Activated CD8-positive, alpha-beta T cell treated with anti-CD3 and anti-CD28 coated beads for 36 hours (primary cell): ENCODE data around the gene SLC26A6. TPM values are rescaled to one million over a fixed set of nuclear protein-coding genes. Genes with fewer than 3 reads are reported as not detected.

ENCODE experiments used
- ATAC-seq: fragments of 200-7000 bp; cut with Tn5 transposase; one replicate; pipeline ENCODE4 v1.10.0; 2021; ENCODE audit warnings: mild to moderate bottlenecking, moderate library complexity
- CTCF ChIA-PET: fragments of 350-600 bp; sonication (Branson Sonifier 250); formaldehyde crosslinking; loops from one replicate; lab custom pipeline; 2021; ENCODE audit warnings: antibody characterized with exemption; lab: Charles Lee
- POLR2A ChIA-PET: fragments of 350-600 bp; sonication (Branson Sonifier 250); formaldehyde crosslinking; loops from one replicate; lab custom pipeline; 2021; ENCODE audit warnings: antibody characterized with exemption; lab: Charles Lee
- DNase-seq: peaks from one replicate; pipeline ENCODE4 v3.0.0-alpha.2; 2020
- H3K27ac Mint-ChIP-seq: one replicate; pipeline ENCODE4 v1.8.0; 2021; ENCODE audit warnings: mild to moderate bottlenecking, mixed read lengths
- H3K27me3 Mint-ChIP-seq: one replicate; pipeline ENCODE4 v1.8.0; 2021; ENCODE audit warnings: mixed read lengths
- H3K36me3 Mint-ChIP-seq: one replicate; pipeline ENCODE4 v1.8.0; 2021; ENCODE audit warnings: low read depth, mixed read lengths
- H3K4me1 Mint-ChIP-seq: one replicate; pipeline ENCODE4 v1.8.0; 2021; ENCODE audit warnings: low read depth, mixed read lengths
- H3K4me3 Mint-ChIP-seq: one replicate; pipeline ENCODE4 v1.8.0; 2021; ENCODE audit warnings: mild to moderate bottlenecking, moderate library complexity, mixed read lengths
- H3K9me3 Mint-ChIP-seq: one replicate; pipeline ENCODE4 v1.8.0; 2021; ENCODE audit warnings: mixed read lengths
- CTCF ChIP-seq: fragments of 200-600 bp; IDR thresholded peaks from one replicate; pipeline ENCODE4 v1.8.0; 2022; ENCODE audit warnings: antibody characterized with exemption, mild to moderate bottlenecking
- intact Hi-C: fragments of 100-400 bp; cut with micrococcal nuclease; formaldehyde crosslinking; loops from one replicate; pipeline ENCODE4 v1.10.0; 2022
- total RNA-seq, 2 experiments: library from RNA; stranded (reverse); gene quantifications; one replicate each; pipeline ENCODE4 v1.2.3, GENCODE V29; 2021

SLC26A6 gene
- total RNA-seq, 2 experiments from 2014 or later = 41.3 to 45.0 TPM

DNA sequence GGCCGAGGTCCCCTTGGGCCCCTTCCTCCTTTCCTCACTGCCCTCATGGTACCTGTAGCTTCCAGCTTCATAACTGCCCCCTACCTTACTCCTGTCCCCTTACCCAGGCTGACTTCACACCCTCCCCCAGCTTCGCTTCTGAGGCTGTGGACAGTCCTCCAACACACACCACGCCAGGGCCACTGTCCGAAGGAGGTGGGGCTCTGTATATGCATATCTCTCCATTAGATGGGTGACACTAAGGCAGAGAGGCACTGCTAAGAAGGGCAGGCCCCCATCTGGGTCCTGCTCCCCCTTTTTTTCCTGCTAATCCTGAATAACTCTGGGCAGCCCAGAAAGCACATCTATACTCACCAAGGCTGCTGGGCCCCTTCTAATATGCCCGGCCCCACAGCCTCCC, 39.1 kb downstream of the SLC26A6 start:
- intact Hi-C loops = no loop called here
- Mint-ChIP-seq H3K4me3 (no peak overlapping the region), H3K27ac (no peak overlapping the region), H3K9me3 (no peaks in the 10 kb centered on the region), H3K4me1 (peaks cover 5% of the 10 kb centered on the region), H3K27me3 (peaks cover 12% of the 10 kb centered on the region), H3K36me3 (peaks cover 11% of the 10 kb centered on the region)
- ChIA-PET CTCF (interaction anchor here (1.5 kb wide), 1 partner anchor 39 kb away, joined by 3 read pairs; the partner anchor contains the start of gene SLC26A6), POLR2A (interaction anchor here (1.0 kb wide), 1 partner anchor 14 kb away, joined by 3 read pairs; no protein-coding TSS in a partner anchor)
- ATAC-seq (no peak), DNase-seq (no peak)
- TF ChIP-seq CTCF = no peak

DNA sequence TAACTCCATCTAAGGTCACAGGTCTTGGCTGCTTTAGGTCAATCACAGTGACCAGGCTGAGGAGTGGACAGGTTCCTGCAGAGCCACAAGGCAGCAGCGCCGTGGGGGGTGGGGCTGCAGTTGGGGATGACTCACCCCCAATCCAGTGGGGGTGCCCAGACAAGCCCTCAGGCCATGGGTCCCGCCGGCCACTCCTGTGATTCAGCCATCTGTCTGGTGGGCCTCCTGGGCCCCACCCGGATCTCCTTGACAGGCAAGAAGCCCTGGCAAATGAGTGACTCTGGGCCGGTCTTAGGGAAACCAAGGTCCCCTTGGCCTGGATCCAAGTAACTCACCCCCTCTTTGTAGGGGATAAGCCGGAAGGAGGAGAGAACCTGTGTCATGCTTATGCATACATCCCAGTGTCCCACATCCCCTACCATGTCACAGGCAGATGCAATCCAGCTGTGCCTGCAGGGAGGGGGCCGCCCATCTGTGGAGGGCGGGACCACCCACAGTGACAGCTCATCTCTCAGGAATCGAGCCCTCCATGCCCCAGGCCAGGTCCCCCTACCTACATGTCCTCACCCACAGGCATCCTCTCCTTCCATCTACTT, 39.6 kb downstream of the SLC26A6 start:
- ChIA-PET CTCF (interaction anchor here (1.4 kb wide), 1 partner anchor 40 kb away, joined by 4 read pairs; the partner anchor contains the start of gene SLC26A6), POLR2A (no interaction called here)
- Mint-ChIP-seq H3K27ac (no peak overlapping the region), H3K4me3 (no peak overlapping the region), H3K4me1 (peaks cover 5% of the 10 kb centered on the region), H3K9me3 (no peaks in the 10 kb centered on the region), H3K27me3 (peaks cover 16% of the 10 kb centered on the region), H3K36me3 (peaks cover 7% of the 10 kb centered on the region)
- peak; percentile 21 for ATAC-seq
- intact Hi-C loops = no loop called here
- peak; percentile 34 for DNase-seq
- TF ChIP-seq CTCF = no peak

- intact Hi-C loops = no loop called here
- peaks cover 6% of the 10 kb centered on the region for H3K36me3 Mint-ChIP-seq
- H3K4me1 Mint-ChIP-seq = peaks cover 5% of the 10 kb centered on the region
- no peak within 1 kb of the TSS for H3K27ac Mint-ChIP-seq
- ATAC-seq (peak; percentile 28), DNase-seq (peak; percentile 39)
- no peak within 1 kb of the TSS for H3K4me3 Mint-ChIP-seq
- POLR2A ChIA-PET = no interaction called here
- CTCF ChIA-PET = interaction anchor here (1.4 kb wide), 1 partner anchor 40 kb away, joined by 4 read pairs; the partner anchor contains the start of gene SLC26A6
- TF ChIP-seq CTCF = no peak
- no peaks in the 10 kb centered on the region for H3K9me3 Mint-ChIP-seq
- peaks cover 16% of the 10 kb centered on the region for H3K27me3 Mint-ChIP-seq
These were observed 40.2 kb downstream of the SLC26A6 start, which contains the start of gene COL7A1 for GRCh38 chr3:48595075-48595525. Gene COL7A1, minus strand, starts transcription at chr3:48595329. Its CDS starts 170 bp downstream, at chr3:48595159.

DNA sequence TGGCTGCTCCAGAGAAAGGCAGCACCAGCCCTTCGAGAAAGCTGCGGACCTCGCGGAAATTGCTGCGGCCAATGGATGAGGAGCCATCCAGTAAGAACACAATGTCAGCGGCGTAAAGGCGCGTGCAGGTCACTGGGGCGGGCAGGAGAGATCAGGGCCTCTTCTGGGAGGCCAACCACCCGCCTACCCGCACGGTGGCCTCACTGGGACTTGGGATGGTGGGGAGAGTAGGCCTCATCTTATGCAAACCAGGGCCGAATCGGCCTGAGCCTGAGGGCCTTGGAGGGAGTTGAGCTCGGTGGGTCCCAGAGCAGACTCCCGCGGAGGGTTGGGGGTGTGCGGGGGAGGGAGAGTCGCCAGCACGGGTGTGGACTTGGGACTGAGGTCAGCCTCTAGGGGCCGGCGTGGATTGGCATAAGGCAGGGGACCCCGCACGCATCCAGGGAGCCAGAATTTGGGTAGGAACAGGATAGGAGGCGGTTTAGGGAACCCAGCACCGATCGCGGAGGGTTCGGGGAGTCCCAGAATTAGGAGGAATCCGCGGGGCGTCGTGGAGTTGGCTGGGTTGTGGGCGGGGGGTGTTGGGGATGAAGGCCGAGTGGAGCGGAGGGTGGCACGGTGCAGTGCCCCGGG, 40.7 kb downstream of the SLC26A6 start:
- Mint-ChIP-seq H3K27me3 (peaks cover 16% of the 10 kb centered on the region), H3K4me1 (peaks cover 5% of the 10 kb centered on the region), H3K9me3 (no peaks in the 10 kb centered on the region), H3K27ac (no peak overlapping the region), H3K36me3 (peaks cover 5% of the 10 kb centered on the region), H3K4me3 (no peak overlapping the region)
- DNase-seq (no peak), ATAC-seq (peak; percentile 5)
- ChIA-PET POLR2A (no interaction called here), CTCF (interaction anchor here (1.4 kb wide), 1 partner anchor 41 kb away, joined by 4 read pairs; the partner anchor contains the start of gene SLC26A6)
- intact Hi-C loops = no loop called here
- TF ChIP-seq CTCF = no peak

DNA sequence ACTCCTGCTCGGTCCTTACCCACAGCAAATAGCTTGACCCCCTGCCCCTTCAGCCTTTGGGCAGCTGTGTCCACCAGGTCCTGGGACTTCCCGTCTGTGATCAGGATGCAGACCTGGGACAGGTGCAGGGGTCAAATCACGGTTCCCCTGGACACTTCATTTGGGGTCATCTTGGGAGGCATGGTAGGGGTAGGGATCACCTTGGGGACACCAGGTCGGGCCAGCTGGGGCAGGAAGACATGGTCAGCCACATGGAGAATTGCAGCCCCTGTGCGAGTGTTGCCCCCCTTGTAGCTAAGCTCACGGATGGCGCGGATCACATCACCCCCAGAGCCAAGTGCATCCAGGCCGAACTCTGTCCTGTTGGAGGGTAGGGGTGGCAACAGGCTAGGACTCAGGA, 41.9 kb downstream of the SLC26A6 start:
- TF ChIP-seq CTCF = no peak
- H3K9me3 Mint-ChIP-seq = no peaks in the 10 kb centered on the region
- DNase-seq (no peak), ATAC-seq (no peak)
- POLR2A ChIA-PET = no interaction called here
- intact Hi-C loops = no loop called here
- H3K4me3 Mint-ChIP-seq = no peak overlapping the region
- H3K4me1 Mint-ChIP-seq = peaks cover 5% of the 10 kb centered on the region
- peaks cover 22% of the 10 kb centered on the region for H3K27me3 Mint-ChIP-seq
- no peak overlapping the region for H3K27ac Mint-ChIP-seq
- CTCF ChIA-PET = no interaction called here
- no peaks in the 10 kb centered on the region for H3K36me3 Mint-ChIP-seq
